K562 (cell line): ENCODE data around the gene ATRAID. TPM values are rescaled to one million over a fixed set of nuclear protein-coding genes. Genes with fewer than 3 reads are reported as not detected.

Experiments
- ATAC-seq: fragments of 200-7000 bp; cut with Tn5 transposase; 3 replicates; pipeline ENCODE4 v1.9.1; 2020; ENCODE audit warnings: moderate library complexity
- BruUV-seq: library from RNA; stranded (reverse); fragments of 400-500 nt; replicated peaks from 2 replicates; lab custom pipeline; 2021; lab: Mats Ljungman, UMichigan
- CTCF ChIA-PET: fragments of 300-600 bp; formaldehyde crosslinking; extraction: SDS; loops from one replicate; lab custom pipeline; 2021; ENCODE audit warnings: low intra/inter-chr PET ratio; lab: Yijun Ruan, JAX
- POLR2A ChIA-PET: fragments of 300-600, 350-650 bp; sonication (Branson Sonifier 250); formaldehyde crosslinking; extraction: SDS; loops from one replicate; lab custom pipeline; 2021; ENCODE audit warnings: antibody characterized with exemption, inconsistent platforms; lab: Yijun Ruan, JAX
- DNase-seq, 4 experiments: peaks; one replicate each; pipeline versions ENCODE4 v3.0.0 to v3.0.0-alpha.2; 2011 to 2018; ENCODE audit warnings: low spot score in 3 of 4, mixed read lengths in 3 of 4; ENCODE audit errors: extremely low read depth in 1 of 4
- FAIRE-seq: peaks from 2 replicates; lab custom pipeline; 2011; peaks lifted over from hg19 to GRCh38; lab: Jason Lieb, UNC
- H2AFZ ChIP-seq: 2 replicates; pipeline ENCODE4 v1.6.0; 2011; ENCODE audit warnings: low read depth, low read length, control low read depth, inconsistent platforms
- H3K27ac ChIP-seq: fragments of 200-600 bp; 3 replicates; pipeline ENCODE4 v1.8.0; 2011; ENCODE audit warnings: low read depth, mild to moderate bottlenecking, control low read depth, inconsistent platforms, low read length, moderate library complexity, mixed read lengths; ENCODE audit errors: extremely low read depth
- H3K27me3 ChIP-seq, 2 experiments: fragments of 300-600 bp in 1 of 2; 2 replicates in 1 of 2; 3 replicates in 1 of 2; pipeline versions ENCODE4 v1.6.0 to v1.8.0; 2011; ENCODE audit warnings: inconsistent platforms in 2 of 2, low read length in 2 of 2, mild to moderate bottlenecking in 1 of 2, mixed read lengths in 1 of 2, moderate library complexity in 1 of 2; ENCODE audit not compliant: control insufficient read depth in 2 of 2, insufficient read depth in 2 of 2
- H3K36me3 ChIP-seq: fragments of 300-600 bp; 3 replicates; pipeline ENCODE4 v1.8.0; 2011; ENCODE audit warnings: mild to moderate bottlenecking, low read length, inconsistent platforms; ENCODE audit not compliant: control insufficient read depth, insufficient read depth
- H3K4me1 ChIP-seq, 2 experiments: fragments of 200-600 bp in 1 of 2; replicated peaks in 1 of 2; 2 replicates in 1 of 2; 3 replicates in 1 of 2; pipeline versions ENCODE4 v1.5.1 to v1.8.0; 2011; ENCODE audit warnings: inconsistent platforms in 2 of 2, low read length in 2 of 2, mild to moderate bottlenecking in 1 of 2, mixed read lengths in 1 of 2, moderate library complexity in 1 of 2; ENCODE audit not compliant: control insufficient read depth in 2 of 2, insufficient read depth in 2 of 2
- H3K4me2 ChIP-seq: 2 replicates; pipeline ENCODE4 v1.6.1; 2011; ENCODE audit warnings: low read length, control low read depth, inconsistent platforms, mixed read lengths; ENCODE audit not compliant: insufficient read depth
- H3K4me3 ChIP-seq: fragments of 200-600 bp; sonication (generic), shearing (Covaris generic); 2 replicates; pipeline ENCODE4 v1.5.1; 2016; ENCODE audit warnings: control low read depth, inconsistent platforms
- H3K79me2 ChIP-seq: fragments of 200-600 bp; 3 replicates; pipeline ENCODE4 v1.8.0; 2011; ENCODE audit warnings: low read length, inconsistent platforms; ENCODE audit not compliant: control insufficient read depth, insufficient read depth
- H3K9ac ChIP-seq, 2 experiments: 2 replicates each; pipeline versions ENCODE4 v1.6.0 to v1.6.1; 2011; ENCODE audit warnings: low read depth in 2 of 2, low read length in 2 of 2, control low read depth in 1 of 2, inconsistent platforms in 1 of 2, mild to moderate bottlenecking in 1 of 2, mixed read lengths in 1 of 2; ENCODE audit not compliant: insufficient read depth in 1 of 2
- H3K9me1 ChIP-seq: one replicate; pipeline ENCODE4 v1.6.0; 2011; ENCODE audit warnings: inconsistent platforms, mild to moderate bottlenecking, low read length, moderate library complexity; ENCODE audit not compliant: control insufficient read depth, insufficient read depth
- H3K9me3 ChIP-seq: replicated peaks from 2 replicates; pipeline ENCODE4 v1.5.1; 2011; ENCODE audit warnings: low read depth, low read length, inconsistent platforms; ENCODE audit not compliant: control insufficient read depth, insufficient read depth
- H4K20me1 ChIP-seq: replicated peaks from 2 replicates; pipeline ENCODE4 v1.6.1; 2011; ENCODE audit warnings: low read length, inconsistent platforms, mixed read lengths; ENCODE audit not compliant: control insufficient read depth, insufficient read depth
- CTBP1 ChIP-seq: fragments of 450-650 bp; IDR thresholded peaks from 2 replicates; pipeline ENCODE4 v1.6.1; 2016; ENCODE audit warnings: borderline replicate concordance
- NRF1 ChIP-seq, 2 experiments: fragments of 450-650 bp; IDR thresholded peaks in 1 of 2; conservative IDR thresholded peaks in 1 of 2; 2 replicates each; pipeline ENCODE4 v1.6.1; 2014; ENCODE audit warnings: mild to moderate bottlenecking in 2 of 2
- RB1 ChIP-seq: fragments of 450-650 bp; IDR thresholded peaks from 2 replicates; pipeline ENCODE4 v1.6.1; 2017; ENCODE audit warnings: low read depth, mild to moderate bottlenecking
- TAF7 ChIP-seq: fragments of 450-650 bp; IDR thresholded peaks from 2 replicates; pipeline ENCODE4 v1.6.1; 2016; ENCODE audit warnings: missing genetic modification characterization, missing compliant biosample characterization
- TRIM24 ChIP-seq, 2 experiments: fragments of 450-650 bp; IDR thresholded peaks; 2 replicates each; pipeline ENCODE4 v1.6.1; 2016
- ZNF584 ChIP-seq: fragments of 200-800 bp; sonication (Bioruptor generic); IDR thresholded peaks from 2 replicates; pipeline ENCODE4 v1.6.1; 2016; ENCODE audit warnings: low read depth, mild to moderate bottlenecking, missing genetic modification characterization, missing compliant biosample characterization
- WGBS: fragments of 100-300 bp; shearing (Covaris generic); methylation state at CpG from one replicate; pipeline ENCODE4 v1.1.6; 2016; ENCODE audit warnings: low coverage, mixed read lengths; ENCODE audit not compliant: insufficient coverage; ENCODE audit errors: missing lambda C conversion rate; 5-methylcytosine and 5-hydroxymethylcytosine counted together
- in situ Hi-C: fragments of 300-500 bp; cut with MboI; formaldehyde crosslinking; loops from 4 replicates; pipeline ENCODE4 v1.15.0; 2018; ENCODE audit warnings: inconsistent platforms, mixed read lengths
- intact Hi-C: fragments of 100-400 bp; cut with micrococcal nuclease; formaldehyde crosslinking; loops from 2 replicates; pipeline ENCODE4 v1.14.2; 2022
- polyA plus RNA-seq, 8 experiments: library from polyadenylated mRNA; depleted of rRNA in 4 of 8; stranded (reverse) in 5 of 8; unstranded in 3 of 8; fragments of >200 nt; fragmentation: Nextera tagmentation in 2 of 8; fragmentation: Illumina TruSeq in 1 of 8; extraction: Ambion mirVana in 2 of 8; extraction: Trizol in 1 of 8; gene quantifications; 2 replicates each; pipeline versions ENCODE4 v1.2.1 to v1.2.3, GENCODE V29; 2011 to 2014; ENCODE audit warnings: inconsistent platforms in 1 of 8, missing spikeins in 1 of 8
- total RNA-seq, 7 experiments: library from RNA; depleted of rRNA in 6 of 7; stranded (reverse); fragments of >200 nt in 6 of 7; fragmentation: Illumina TruSeq in 2 of 7; extraction: Trizol in 2 of 7; gene quantifications; 2 replicates each; pipeline versions ENCODE4 v1.2.1 to v1.2.3, GENCODE V29; 2011 to 2021; ENCODE audit warnings: low replicate concordance in 1 of 7
- TF ChIP-seq, protein P1 (sequence below): sonication (generic); formaldehyde crosslinking; IDR thresholded peaks from 2 replicates; pipeline ENCODE4 v1.8.0; 2022; ENCODE audit warnings: mild to moderate bottlenecking, missing genetic modification reagents
- TF ChIP-seq, protein P2 (sequence below): fragments of 450-650 bp; formaldehyde crosslinking; IDR thresholded peaks from 2 replicates; pipeline ENCODE4 v1.4.0; 2020; ENCODE audit warnings: mild to moderate bottlenecking, mixed read lengths
- TF ChIP-seq, protein P3 (sequence below): fragments of 250-450 bp; sonication (Bioruptor Pico); IDR thresholded peaks from 2 replicates; pipeline ENCODE4 v1.8.0; 2022; ENCODE audit warnings: moderate library complexity, mild to moderate bottlenecking, inconsistent platforms
- TF ChIP-seq, protein P4 (sequence below): fragments of 450-650 bp; IDR thresholded peaks from 2 replicates; pipeline ENCODE4 v1.6.1; 2017; ENCODE audit warnings: antibody characterized with exemption

Gene ATRAID
- total and polyA plus RNA-seq, 9 of the 15 experiments (the other 6 are each of a cell fraction or from before 2014, with no cell fraction given), result 70.2 to 187 (median 108) TPM

DNA sequence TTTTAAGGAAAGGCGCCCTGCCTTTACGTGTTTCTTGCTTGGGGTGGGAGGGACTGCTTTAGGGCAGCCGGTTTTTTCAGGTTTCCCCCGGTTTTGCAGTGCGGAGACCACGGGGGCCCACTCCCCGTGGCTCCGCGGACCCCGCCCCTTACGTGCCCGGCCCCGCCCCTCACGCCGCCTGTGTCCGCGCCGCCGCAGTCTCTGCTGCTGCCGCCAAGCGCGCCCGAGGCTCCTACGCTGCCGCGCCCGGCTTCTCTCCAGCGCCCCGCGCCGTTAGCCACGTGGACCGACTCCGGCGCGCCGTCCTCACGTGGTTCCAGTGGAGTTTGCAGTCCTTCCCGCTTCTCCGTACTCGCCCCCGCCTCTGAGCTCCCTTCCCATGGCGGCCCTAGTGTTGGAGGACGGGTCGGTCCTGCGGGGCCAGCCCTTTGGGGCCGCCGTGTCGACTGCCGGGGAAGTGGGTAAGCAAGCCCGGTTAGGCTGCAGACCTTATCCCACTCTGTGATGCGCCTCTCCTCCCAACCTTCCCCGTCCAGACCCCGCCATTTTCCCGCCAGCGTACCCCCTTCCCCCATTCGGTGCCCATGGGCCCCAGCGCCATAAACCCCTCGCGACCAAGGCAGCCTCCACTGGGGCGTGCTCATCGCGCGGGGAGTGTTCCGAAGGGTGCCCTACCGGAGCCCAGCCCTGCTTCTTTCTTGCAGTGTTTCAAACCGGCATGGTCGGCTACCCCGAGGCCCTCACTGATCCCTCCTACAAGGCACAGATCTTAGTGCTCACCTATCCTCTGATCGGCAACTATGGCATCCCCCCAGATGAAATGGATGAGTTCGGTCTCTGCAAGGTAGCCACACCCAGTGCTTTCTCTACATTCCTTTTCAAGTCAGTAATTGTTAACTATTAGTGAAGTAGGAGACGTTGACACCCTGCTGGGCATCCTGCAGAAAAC lies 5.6 kb downstream of the ATRAID start, which contains the start of gene CAD:
Gene CAD (plus strand): TSS at position 197 of the 949 bp plus-strand sequence. CDS start 183 bp downstream, at position 380.
- Histone ChIP-seq H3K4me1 (peaks cover 19 to 25% of the 10 kb centered on the region in 2 experiments), H3K27ac (peak within 1 kb of the TSS; percentile 91), H3K4me3 (peak within 1 kb of the TSS; percentile 65), H3K4me2 (peak within 1 kb of the TSS; percentile 93), H2AFZ (peak within 1 kb of the TSS; percentile 86), H4K20me1 (no peaks in the 10 kb centered on the region), H3K36me3 (peaks cover 69% of the 10 kb centered on the region), H3K27me3 (no peaks in the 10 kb centered on the region), H3K79me2 (peaks cover 53% of the 10 kb centered on the region), H3K9me1 (no peaks in the 10 kb centered on the region), H3K9me3 (no peaks in the 10 kb centered on the region), H3K9ac (peak within 1 kb of the TSS; percentile 94 to 100)
- CTCF ChIA-PET, result interaction anchor here (0.6 to 1.0 kb wide), 3 partner anchors 62 to 144 kb away, joined by 3 to 5 read pairs (median 5); no protein-coding TSS in a partner anchor
- TSS peak; percentile 18 for BruUV-seq
- no peak for FAIRE-seq
- ATAC-seq, result peak; percentile 94
- in situ Hi-C loops (no loop called here), intact Hi-C loops (no loop called here)
- POLR2A ChIA-PET, result interaction anchor here (0.5 to 2.9 kb wide), 7 partner anchors 15 to 775 kb away, joined by 3 to 12 read pairs (median 3); no protein-coding TSS in a partner anchor
- WGBS, result under 1% methylated on average over 57 of the region's 72 CpGs
- DNase-seq, result peak; percentile 89 to 94 (median 92)
- peak; percentile 75 to 80 for TF ChIP-seq NRF1 (conservative IDR thresholded peaks at IDR 0.05 in 1 of 2, IDR thresholded peaks at IDR 0.05 in 1 of 2)
- TF ChIP-seq, protein P1, sequence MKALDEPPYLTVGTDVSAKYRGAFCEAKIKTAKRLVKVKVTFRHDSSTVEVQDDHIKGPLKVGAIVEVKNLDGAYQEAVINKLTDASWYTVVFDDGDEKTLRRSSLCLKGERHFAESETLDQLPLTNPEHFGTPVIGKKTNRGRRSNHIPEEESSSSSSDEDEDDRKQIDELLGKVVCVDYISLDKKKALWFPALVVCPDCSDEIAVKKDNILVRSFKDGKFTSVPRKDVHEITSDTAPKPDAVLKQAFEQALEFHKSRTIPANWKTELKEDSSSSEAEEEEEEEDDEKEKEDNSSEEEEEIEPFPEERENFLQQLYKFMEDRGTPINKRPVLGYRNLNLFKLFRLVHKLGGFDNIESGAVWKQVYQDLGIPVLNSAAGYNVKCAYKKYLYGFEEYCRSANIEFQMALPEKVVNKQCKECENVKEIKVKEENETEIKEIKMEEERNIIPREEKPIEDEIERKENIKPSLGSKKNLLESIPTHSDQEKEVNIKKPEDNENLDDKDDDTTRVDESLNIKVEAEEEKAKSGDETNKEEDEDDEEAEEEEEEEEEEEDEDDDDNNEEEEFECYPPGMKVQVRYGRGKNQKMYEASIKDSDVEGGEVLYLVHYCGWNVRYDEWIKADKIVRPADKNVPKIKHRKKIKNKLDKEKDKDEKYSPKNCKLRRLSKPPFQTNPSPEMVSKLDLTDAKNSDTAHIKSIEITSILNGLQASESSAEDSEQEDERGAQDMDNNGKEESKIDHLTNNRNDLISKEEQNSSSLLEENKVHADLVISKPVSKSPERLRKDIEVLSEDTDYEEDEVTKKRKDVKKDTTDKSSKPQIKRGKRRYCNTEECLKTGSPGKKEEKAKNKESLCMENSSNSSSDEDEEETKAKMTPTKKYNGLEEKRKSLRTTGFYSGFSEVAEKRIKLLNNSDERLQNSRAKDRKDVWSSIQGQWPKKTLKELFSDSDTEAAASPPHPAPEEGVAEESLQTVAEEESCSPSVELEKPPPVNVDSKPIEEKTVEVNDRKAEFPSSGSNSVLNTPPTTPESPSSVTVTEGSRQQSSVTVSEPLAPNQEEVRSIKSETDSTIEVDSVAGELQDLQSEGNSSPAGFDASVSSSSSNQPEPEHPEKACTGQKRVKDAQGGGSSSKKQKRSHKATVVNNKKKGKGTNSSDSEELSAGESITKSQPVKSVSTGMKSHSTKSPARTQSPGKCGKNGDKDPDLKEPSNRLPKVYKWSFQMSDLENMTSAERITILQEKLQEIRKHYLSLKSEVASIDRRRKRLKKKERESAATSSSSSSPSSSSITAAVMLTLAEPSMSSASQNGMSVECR (CRISPR knock-in tag), result peak; percentile 99
- TF ChIP-seq, protein P2, sequence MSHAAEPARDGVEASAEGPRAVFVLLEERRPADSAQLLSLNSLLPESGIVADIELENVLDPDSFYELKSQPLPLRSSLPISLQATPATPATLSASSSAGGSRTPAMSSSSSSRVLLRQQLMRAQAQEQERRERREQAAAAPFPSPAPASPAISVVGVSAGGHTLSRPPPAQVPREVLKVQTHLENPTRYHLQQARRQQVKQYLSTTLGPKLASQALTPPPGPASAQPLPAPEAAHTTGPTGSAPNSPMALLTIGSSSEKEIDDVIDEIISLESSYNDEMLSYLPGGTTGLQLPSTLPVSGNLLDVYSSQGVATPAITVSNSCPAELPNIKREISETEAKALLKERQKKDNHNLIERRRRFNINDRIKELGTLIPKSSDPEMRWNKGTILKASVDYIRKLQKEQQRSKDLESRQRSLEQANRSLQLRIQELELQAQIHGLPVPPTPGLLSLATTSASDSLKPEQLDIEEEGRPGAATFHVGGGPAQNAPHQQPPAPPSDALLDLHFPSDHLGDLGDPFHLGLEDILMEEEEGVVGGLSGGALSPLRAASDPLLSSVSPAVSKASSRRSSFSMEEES (CRISPR knock-in tag), result peak; percentile 44
- TF ChIP-seq TRIM24 (IDR thresholded peaks at IDR 0.05), result no peak
- TF ChIP-seq TAF7 (tag), result peak; percentile 35; the same call in 1 of the 2 replicates
- peak; percentile 85 for TF ChIP-seq CTBP1
- TF ChIP-seq, protein P3, sequence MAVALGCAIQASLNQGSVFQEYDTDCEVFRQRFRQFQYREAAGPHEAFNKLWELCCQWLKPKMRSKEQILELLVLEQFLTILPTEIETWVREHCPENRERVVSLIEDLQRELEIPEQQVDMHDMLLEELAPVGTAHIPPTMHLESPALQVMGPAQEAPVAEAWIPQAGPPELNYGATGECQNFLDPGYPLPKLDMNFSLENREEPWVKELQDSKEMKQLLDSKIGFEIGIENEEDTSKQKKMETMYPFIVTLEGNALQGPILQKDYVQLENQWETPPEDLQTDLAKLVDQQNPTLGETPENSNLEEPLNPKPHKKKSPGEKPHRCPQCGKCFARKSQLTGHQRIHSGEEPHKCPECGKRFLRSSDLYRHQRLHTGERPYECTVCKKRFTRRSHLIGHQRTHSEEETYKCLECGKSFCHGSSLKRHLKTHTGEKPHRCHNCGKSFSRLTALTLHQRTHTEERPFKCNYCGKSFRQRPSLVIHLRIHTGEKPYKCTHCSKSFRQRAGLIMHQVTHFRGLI (CRISPR knock-in tag), result no peak
- TF ChIP-seq RB1, result peak; percentile 83
- TF ChIP-seq, protein P4, sequence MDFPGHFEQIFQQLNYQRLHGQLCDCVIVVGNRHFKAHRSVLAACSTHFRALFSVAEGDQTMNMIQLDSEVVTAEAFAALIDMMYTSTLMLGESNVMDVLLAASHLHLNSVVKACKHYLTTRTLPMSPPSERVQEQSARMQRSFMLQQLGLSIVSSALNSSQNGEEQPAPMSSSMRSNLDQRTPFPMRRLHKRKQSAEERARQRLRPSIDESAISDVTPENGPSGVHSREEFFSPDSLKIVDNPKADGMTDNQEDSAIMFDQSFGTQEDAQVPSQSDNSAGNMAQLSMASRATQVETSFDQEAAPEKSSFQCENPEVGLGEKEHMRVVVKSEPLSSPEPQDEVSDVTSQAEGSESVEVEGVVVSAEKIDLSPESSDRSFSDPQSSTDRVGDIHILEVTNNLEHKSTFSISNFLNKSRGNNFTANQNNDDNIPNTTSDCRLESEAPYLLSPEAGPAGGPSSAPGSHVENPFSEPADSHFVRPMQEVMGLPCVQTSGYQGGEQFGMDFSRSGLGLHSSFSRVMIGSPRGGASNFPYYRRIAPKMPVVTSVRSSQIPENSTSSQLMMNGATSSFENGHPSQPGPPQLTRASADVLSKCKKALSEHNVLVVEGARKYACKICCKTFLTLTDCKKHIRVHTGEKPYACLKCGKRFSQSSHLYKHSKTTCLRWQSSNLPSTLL, result no peak
- TF ChIP-seq ZNF584 (CRISPR knock-in tag), result peak; percentile 53; the same call in 1 of the 2 replicates
